HEK293T (cell line): ENCODE data around the gene FFAR3.

Experiments used
- ARNT ChIP-seq: fragments of 450-650 bp; IDR thresholded peaks from 2 replicates; pipeline ENCODE4 v1.6.1; 2017; ENCODE audit warnings: mild to moderate bottlenecking
- CTBP1 ChIP-seq: fragments of 450-650 bp; IDR thresholded peaks from 2 replicates; pipeline ENCODE4 v1.6.1; 2016; ENCODE audit warnings: borderline replicate concordance
- ELF4 ChIP-seq: fragments of 450-650 bp; IDR thresholded peaks from 2 replicates; pipeline ENCODE4 v1.6.1; 2017; ENCODE audit warnings: antibody characterized with exemption
- FOXA1 ChIP-seq: fragments of 450-650 bp; IDR thresholded peaks from 2 replicates; pipeline ENCODE4 v1.6.1; 2016; ENCODE audit warnings: mild to moderate bottlenecking
- FOXK2 ChIP-seq: fragments of 450-650 bp; IDR thresholded peaks from 2 replicates; pipeline ENCODE4 v1.6.1; 2016; ENCODE audit warnings: mild to moderate bottlenecking
- HDGF ChIP-seq: fragments of 450-650 bp; IDR thresholded peaks from 2 replicates; pipeline ENCODE4 v1.6.1; 2017; ENCODE audit warnings: antibody characterized with exemption, borderline replicate concordance
- SP1 ChIP-seq: fragments of 450-650 bp; IDR thresholded peaks from 2 replicates; pipeline ENCODE4 v1.6.1; 2017
- SUZ12 ChIP-seq: fragments of 450-650 bp; IDR thresholded peaks from 2 replicates; pipeline ENCODE4 v1.6.1; 2016; ENCODE audit warnings: mild to moderate bottlenecking
- TARDBP ChIP-seq: fragments of 450-650 bp; IDR thresholded peaks from 2 replicates; pipeline ENCODE4 v1.6.1; 2016
- ZNF384 ChIP-seq: fragments of 450-650 bp; IDR thresholded peaks from 2 replicates; pipeline ENCODE4 v1.6.1; 2016
- TF ChIP-seq, protein P1 (sequence below): fragments of 450-650 bp; IDR thresholded peaks from 2 replicates; pipeline ENCODE4 v1.6.1; 2016

DNA sequence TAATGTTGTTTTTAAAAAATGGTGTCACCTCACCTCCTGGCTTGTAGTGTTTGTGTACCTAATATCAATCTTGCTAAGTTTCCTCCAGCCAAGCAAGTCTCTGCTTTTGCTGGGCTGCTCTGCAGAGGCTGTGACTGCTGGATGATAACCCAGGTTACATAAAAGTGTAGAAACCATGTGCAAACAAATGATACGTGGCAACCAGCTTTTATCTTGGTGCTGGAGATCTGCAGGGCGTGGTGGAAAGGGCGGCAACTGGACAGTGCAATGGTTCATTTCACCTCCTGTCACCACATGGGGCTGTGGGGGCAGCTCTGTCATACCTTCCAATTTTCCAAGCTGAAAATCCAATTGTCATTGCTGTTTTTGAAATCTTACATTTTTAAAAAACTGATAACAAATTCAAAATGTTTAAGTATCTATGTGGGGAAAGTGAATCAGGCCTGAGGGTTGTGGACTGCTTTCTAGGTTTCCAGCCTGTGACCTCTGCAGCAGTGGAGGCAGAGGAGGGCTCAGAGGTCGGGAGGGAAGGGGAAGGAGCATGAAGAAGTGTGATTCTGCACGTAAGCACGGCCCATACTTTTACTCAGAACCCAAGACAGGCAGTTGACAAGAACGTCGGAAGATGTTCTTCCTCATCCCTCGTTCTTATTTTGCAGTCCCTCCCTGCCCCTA is 22.3 kb downstream of the FFAR3 start:
- TF ChIP-seq FOXA1 (no peak), HDGF (no peak), ARNT (no peak), TARDBP (no peak), ELF4 (no peak), SP1 (no peak), FOXK2 (no peak), SUZ12 (no peak), ZNF384 (no peak), CTBP1 (no peak)
- TF ChIP-seq, protein P1, sequence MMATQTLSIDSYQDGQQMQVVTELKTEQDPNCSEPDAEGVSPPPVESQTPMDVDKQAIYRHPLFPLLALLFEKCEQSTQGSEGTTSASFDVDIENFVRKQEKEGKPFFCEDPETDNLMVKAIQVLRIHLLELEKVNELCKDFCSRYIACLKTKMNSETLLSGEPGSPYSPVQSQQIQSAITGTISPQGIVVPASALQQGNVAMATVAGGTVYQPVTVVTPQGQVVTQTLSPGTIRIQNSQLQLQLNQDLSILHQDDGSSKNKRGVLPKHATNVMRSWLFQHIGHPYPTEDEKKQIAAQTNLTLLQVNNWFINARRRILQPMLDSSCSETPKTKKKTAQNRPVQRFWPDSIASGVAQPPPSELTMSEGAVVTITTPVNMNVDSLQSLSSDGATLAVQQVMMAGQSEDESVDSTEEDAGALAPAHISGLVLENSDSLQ: no peak
